AG04450 (cell line): ENCODE data around the gene GPR160. TPM values are rescaled to one million over a fixed set of nuclear protein-coding genes. Genes with fewer than 3 reads are reported as not detected.

Source experiments
- polyA plus RNA-seq: library from polyadenylated mRNA; depleted of rRNA; stranded (reverse); fragments of >200 nt; gene quantifications from 2 replicates; pipeline ENCODE4 v1.2.3, GENCODE V29; 2011; rRNA removed
- small RNA-seq: library from RNA; depleted of rRNA; stranded (forward); fragments of <200 nt; gene quantifications from one replicate; pipeline ENCODE3, GENCODE V24; 2012; ENCODE audit warnings: low read depth; ENCODE audit not compliant: insufficient read length

GPR160 gene
- polyA plus RNA-seq, 1 experiment: 0.27 TPM

Small RNAs within 50 kb of the gene (small RNA-seq; reads per million reads assigned to genes)
- not detected for gene RNU4-38P

Other genes starting within 250 kb of the GPR160 start
- not detected in 2 replicates for gene LRRIQ4, start 225.1 kb upstream of the GPR160 start, polyA plus RNA-seq
- 1.2 and 2.3 TPM in 2 replicates for gene LRRC34, start 225.1 kb upstream of the GPR160 start, polyA plus RNA-seq
- gene LRRC31, start 168.1 kb upstream of the GPR160 start, polyA plus RNA-seq: not detected in 2 replicates
- gene SAMD7, start 126.4 kb upstream of the GPR160 start, polyA plus RNA-seq: not detected in 2 replicates
- gene SEC62, start 71.2 kb upstream of the GPR160 start, polyA plus RNA-seq: 78.8 and 109 TPM in 2 replicates
- gene PHC3, start 143.7 kb downstream of the GPR160 start, polyA plus RNA-seq: 49.9 and 58.0 TPM in 2 replicates
- 54.5 and 84.3 TPM in 2 replicates for gene PRKCI, start 184.4 kb downstream of the GPR160 start, polyA plus RNA-seq